Psoas muscle (tissue), 8 donors: ENCODE measurements around the gene NRP2. TPM values are rescaled to one million over a fixed set of nuclear protein-coding genes. Genes with fewer than 3 reads are reported as not detected.

Experiments
- ATAC-seq, 4 donors: fragments of 200-7000 bp; cut with Tn5 transposase; one replicate each; pipeline ENCODE4 v1.9.1; 2020; ENCODE audit warnings: moderate library complexity in 3 of 4, mild to moderate bottlenecking in 2 of 4
- DNase-seq, 2 donors: peaks; one replicate each; pipeline ENCODE4 v3.0.0-alpha.2; 2020
- H3K27ac ChIP-seq: fragments of 200-600 bp; one replicate; pipeline ENCODE4 v1.8.0; 2022
- H3K27me3 ChIP-seq, 3 donors: fragments of 200-600 bp in 1 of 3; one replicate each; pipeline versions ENCODE4 v1.6.1 to v1.8.0; 2013 to 2022; ENCODE audit warnings: low read length in 2 of 3, mild to moderate bottlenecking in 2 of 3, moderate library complexity in 1 of 3; ENCODE audit not compliant: insufficient read depth in 3 of 3
- H3K36me3 ChIP-seq, 2 donors: fragments of 200-600 bp in 1 of 2; one replicate each; pipeline versions ENCODE4 v1.6.1 to v1.8.0; 2013 to 2022; ENCODE audit warnings: low read depth in 1 of 2, mild to moderate bottlenecking in 1 of 2, moderate library complexity in 1 of 2; ENCODE audit not compliant: insufficient read depth in 1 of 2
- H3K4me1 ChIP-seq: fragments of 200-600 bp; one replicate; pipeline ENCODE4 v1.8.0; 2022
- H3K4me3 ChIP-seq: fragments of 200-600 bp; one replicate; pipeline ENCODE4 v1.8.0; 2022; ENCODE audit warnings: mild to moderate bottlenecking
- H3K9me3 ChIP-seq: fragments of 200-600 bp; one replicate; pipeline ENCODE4 v1.8.0; 2022
- WGBS, 3 donors: extraction: QIAGEN DNeasy Blood & Tissue Kit; methylation state at CpG; one replicate each; pipeline versions ENCODE4 v1.1.6 to v1.1.7; 2013; 5-methylcytosine and 5-hydroxymethylcytosine counted together
- intact Hi-C, 2 donors: fragments of 100-400 bp; cut with DNase I; formaldehyde crosslinking; loops; one replicate each; pipeline versions ENCODE4 v1.11.0 to v1.14.2; 2022
- polyA plus RNA-seq, 3 donors: library from polyadenylated mRNA; stranded (reverse); fragments of 200-250 nt; gene quantifications; one replicate each; pipeline ENCODE4 v1.2.3, GENCODE V29; 2013
- total RNA-seq, 4 donors: library from RNA; stranded (reverse); fragmentation: NEBNext Ultra II Directional in 2 of 4; extraction: Animal tissue kit (Norgen Biotek cat#: 25700) in 2 of 4; gene quantifications; one replicate each; pipeline versions ENCODE4 v1.2.1 to v1.2.4, GENCODE V29; 2021 to 2023
- TF ChIP-seq, protein P1 (sequence below): fragments of 200-600 bp; IDR thresholded peaks from one replicate; pipeline ENCODE4 v1.8.0; 2022; ENCODE audit warnings: antibody characterized with exemption
- donor health status: healthy with polysubstance abuse.
- donor health status: DM: no; HTN: no; CAD: no; lungs with moderate emphysema.
- donor health status: Bipolar disorder and iron deficiency.
- donor health status: healthy.
- donor health status: DM: yes; HTN: yes; CAD: no.
- donor health status: DM: no; HTN: no; CAD: no.
- donor health status: DM: no; HTN: no; CAD: no.
- donor health status: DM: yes; HTN: yes; CAD: no.

Gene NRP2
- total and polyA plus RNA-seq, 7 donors = 0.67 to 6.9 (median 2.4) TPM

DNA sequence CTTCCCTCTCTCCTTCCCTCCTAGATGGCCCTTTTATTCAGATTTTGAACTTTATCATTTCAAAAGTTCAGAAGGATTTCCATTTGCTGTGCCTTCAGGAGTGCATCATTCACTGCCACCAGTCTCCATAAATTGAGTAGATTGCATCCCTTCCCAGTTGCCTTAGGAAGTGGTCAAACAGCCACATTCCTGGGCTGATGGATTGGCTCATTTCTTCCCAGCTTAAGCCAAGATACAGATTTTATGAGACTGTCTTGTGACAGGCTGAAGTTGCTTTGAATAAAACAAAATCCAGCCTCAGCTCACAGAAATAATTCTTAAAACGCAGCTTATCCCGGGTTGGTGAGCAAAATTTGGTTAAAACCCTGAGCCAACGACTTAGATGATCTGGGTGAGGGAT, 9.8 kb downstream of the NRP2 start:
- no peak for DNase-seq
- Histone ChIP-seq H3K4me3 (no peak overlapping the region), H3K4me1 (no peaks in the 10 kb centered on the region), H3K27ac (no peak overlapping the region), H3K9me3 (no peaks in the 10 kb centered on the region), H3K27me3 (peaks cover 0 to 3% (median 0%) of the 10 kb centered on the region in 3 donors), H3K36me3 (no peaks in the 10 kb centered on the region)
- ATAC-seq = no peak
- 71 to 81% (median 74%) methylated on average over 3 of the region's 3 CpGs for WGBS, 3 donors
- intact Hi-C loops = no loop called here
- TF ChIP-seq, protein P1, sequence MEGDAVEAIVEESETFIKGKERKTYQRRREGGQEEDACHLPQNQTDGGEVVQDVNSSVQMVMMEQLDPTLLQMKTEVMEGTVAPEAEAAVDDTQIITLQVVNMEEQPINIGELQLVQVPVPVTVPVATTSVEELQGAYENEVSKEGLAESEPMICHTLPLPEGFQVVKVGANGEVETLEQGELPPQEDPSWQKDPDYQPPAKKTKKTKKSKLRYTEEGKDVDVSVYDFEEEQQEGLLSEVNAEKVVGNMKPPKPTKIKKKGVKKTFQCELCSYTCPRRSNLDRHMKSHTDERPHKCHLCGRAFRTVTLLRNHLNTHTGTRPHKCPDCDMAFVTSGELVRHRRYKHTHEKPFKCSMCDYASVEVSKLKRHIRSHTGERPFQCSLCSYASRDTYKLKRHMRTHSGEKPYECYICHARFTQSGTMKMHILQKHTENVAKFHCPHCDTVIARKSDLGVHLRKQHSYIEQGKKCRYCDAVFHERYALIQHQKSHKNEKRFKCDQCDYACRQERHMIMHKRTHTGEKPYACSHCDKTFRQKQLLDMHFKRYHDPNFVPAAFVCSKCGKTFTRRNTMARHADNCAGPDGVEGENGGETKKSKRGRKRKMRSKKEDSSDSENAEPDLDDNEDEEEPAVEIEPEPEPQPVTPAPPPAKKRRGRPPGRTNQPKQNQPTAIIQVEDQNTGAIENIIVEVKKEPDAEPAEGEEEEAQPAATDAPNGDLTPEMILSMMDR = no peak

DNA sequence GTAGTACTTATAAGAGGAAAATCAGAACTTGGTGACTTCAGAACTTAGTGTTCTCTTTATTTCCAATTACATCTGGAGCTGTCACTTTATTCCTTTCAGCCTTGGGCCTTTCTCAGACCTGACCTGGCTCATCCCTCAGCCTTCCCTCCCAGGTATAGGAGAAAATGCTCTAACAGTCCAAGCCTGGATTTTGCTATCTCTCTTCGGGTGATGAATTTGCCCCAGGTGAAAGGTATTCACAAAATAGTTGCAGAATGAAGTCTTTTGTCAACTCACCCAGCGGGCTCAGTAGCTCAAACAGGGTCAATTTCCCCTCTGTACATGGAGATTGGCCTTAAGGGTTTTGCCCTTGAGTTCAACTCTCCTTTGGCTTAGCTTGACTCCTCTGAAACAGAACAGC, 12.0 kb downstream of the NRP2 start:
- ATAC-seq = no peak
- intact Hi-C loops = no loop called here
- no peak for DNase-seq
- Histone ChIP-seq H3K27me3 (no peaks in the 10 kb centered on the region), H3K36me3 (no peaks in the 10 kb centered on the region), H3K9me3 (no peaks in the 10 kb centered on the region), H3K27ac (no peak overlapping the region), H3K4me1 (no peaks in the 10 kb centered on the region), H3K4me3 (no peak overlapping the region)
- TF ChIP-seq, protein P1 = no peak
- WGBS, 3 donors = 93 to 95% (median 93%) methylated on average over 2 of the region's 2 CpGs

DNA sequence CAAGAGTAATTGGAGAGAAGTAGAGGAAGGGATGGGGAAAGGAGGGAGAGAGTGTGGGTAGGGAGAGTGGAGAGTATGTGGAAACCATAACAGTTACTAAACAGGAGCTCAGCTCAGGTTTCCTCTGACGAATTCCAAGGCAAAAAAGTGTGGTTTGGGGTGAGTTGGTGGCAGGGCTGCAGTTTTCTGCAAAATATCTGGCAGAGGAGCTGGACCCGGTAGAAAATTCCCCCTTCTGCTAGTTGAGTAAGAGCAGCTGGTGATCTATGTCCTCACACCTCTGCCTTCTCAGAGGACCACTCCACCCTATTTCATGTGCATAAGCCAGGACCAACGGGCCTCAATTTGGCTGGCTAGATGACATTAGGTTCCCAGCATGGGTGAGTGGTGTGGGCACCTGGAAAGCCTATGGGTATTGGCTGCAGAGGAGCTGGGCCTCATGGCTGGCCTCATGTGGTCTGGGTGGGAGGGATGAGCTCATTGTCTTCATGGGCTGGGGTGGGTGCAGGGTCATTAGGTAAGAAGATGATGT, 13.2 kb downstream of the NRP2 start:
- Histone ChIP-seq H3K27ac (no peak overlapping the region), H3K27me3 (no peaks in the 10 kb centered on the region), H3K36me3 (no peaks in the 10 kb centered on the region), H3K9me3 (no peaks in the 10 kb centered on the region), H3K4me1 (no peaks in the 10 kb centered on the region), H3K4me3 (no peak overlapping the region)
- DNase-seq = no peak
- TF ChIP-seq, protein P1 = no peak
- 45 to 54% (median 48%) methylated on average over 3 of the region's 3 CpGs for WGBS, 3 donors
- no peak for ATAC-seq
- intact Hi-C loops = no loop called here

DNA sequence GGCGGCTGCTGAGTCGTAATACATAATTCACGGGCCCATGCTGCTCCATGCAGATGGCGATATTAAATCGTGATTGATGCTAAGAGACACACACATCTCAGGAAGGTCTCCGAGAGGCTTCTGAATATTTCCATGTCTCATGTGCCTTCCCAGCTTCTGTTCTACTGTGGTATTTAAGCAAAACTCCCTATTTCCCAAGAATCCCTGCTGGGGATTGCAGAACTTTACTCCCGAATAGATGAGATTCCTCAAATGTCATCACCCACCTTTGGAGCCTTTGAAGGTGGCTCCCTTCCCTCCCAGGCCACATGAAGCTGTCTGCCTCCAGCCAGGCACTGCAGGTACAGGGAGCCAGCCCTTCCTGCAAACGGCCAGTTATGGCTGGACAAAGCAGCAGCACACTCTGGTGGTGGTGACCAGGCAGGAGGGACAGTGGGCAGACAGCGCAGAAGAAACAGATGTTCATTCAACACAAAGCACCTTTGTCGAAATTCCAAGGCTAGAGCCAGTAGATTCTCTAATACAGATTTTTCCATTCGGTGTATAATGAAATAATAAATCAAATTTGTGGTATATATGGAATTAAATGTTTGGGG, 14.1 kb downstream of the NRP2 start:
- no peaks in the 10 kb centered on the region for H3K4me1 ChIP-seq
- no peak for DNase-seq
- no peak for ATAC-seq
- H3K36me3 ChIP-seq = no peaks in the 10 kb centered on the region
- no peak overlapping the region for H3K27ac ChIP-seq
- H3K9me3 ChIP-seq = no peaks in the 10 kb centered on the region
- TF ChIP-seq, protein P1 = no peak
- H3K27me3 ChIP-seq = no peaks in the 10 kb centered on the region
- H3K4me3 ChIP-seq = no peak overlapping the region
- WGBS, 3 donors = 80 to 81% (median 81%) methylated on average over 11 of the region's 11 CpGs
- intact Hi-C loops = no loop called here

DNA sequence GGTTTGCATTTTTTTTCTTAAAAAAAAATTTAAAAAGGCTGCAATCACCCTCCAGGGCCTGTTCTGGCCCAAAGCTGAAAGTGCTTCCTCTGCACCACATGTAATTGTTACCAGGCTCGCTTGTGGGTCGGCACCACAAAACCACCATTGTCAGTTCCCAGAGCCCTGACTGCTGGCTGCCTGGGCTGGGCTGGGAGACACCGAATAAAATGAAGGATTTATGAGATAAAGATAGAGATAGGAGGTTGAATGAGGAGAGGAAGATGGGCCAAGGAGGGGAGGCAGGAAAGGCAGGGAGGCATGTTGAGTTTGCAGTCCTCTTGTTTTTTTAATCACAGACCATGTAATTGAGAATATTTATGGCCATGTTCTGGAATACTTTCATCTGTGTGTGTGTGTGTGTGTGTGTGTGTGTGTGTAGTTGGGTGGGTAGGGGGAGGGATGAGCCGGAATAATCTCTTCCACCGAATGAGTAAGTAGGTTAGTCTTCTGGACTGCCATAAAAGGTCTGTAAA, 14.7 kb downstream of the NRP2 start:
- Histone ChIP-seq H3K4me1 (no peaks in the 10 kb centered on the region), H3K4me3 (no peak overlapping the region), H3K27ac (no peak overlapping the region)

More for the DNA sequence above, 14.7 kb downstream of the NRP2 start:
- TF ChIP-seq, protein P1 = no peak
- intact Hi-C loops = no loop called here
- Histone ChIP-seq H3K27me3 (no peaks in the 10 kb centered on the region), H3K9me3 (no peaks in the 10 kb centered on the region), H3K36me3 (no peaks in the 10 kb centered on the region)
- DNase-seq (no peak), ATAC-seq (no peak)
- 58 to 64% (median 58%) methylated on average over 5 of the region's 5 CpGs for WGBS, 3 donors
